Measurements from ENCODE around the gene KRT76. TPM values are rescaled to one million over a fixed set of nuclear protein-coding genes. Genes with fewer than 3 reads are reported as not detected.

The KRT76 gene
- total RNA-seq, 4 donors from 2014 or later, result not detected

DNA sequence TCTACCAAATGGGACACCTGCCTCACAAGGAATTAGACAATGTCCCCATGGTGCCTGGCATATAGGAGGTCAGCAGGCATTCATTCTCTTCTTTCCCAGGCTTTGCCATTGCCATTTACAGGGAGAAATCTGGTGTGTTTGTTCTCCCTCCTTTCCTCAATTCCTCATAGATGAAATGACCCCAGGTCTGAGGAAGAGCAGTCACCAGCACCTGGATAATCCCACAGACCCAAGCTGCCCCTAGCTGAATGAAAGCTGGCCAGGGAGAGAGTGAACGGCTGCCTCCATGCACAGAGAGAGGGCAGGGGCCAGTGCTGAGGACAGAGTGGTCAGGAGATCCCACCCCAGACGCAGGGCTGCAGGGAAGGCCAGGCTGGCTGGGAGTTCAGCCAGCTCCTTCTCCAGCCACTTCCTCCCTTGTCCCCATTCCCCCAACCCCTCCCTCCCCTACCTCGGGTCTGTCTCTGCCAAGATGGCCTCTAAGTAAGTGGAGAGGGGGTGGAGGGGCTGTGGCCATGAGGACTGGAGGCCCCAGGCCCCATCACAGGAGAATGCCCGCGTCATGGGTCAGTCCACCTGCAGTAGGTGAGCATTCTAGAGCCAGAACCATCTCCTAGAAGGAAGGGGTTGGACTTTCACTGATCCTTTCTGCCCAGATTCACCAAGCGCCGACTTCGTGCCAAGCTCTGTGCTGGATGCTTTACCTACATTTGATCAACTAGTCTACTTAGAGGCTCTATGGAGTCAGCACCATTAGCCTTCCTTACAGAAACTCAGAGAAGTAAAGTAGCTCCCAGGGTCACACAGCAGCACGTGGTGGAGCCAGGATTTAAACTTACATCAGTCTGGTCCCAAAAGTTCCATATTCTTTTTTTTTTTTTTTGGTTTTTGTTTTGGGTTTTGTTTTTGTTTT is 38.8 kb upstream of the KRT76 start:
- Histone ChIP-seq H3K4me1 (no peaks in the 10 kb centered on the region), H3K27me3 (no peaks in the 10 kb centered on the region), H3K9me3 (no peaks in the 10 kb centered on the region), H3K27ac (no peak overlapping the region), H3K36me3 (no peaks in the 10 kb centered on the region), H3K4me3 (no peak overlapping the region)
- no peak for TF ChIP-seq POLR2A (IDR thresholded peaks at IDR 0.05)
- intact Hi-C loops (cut with DNase I; ENCODE audit: low total_unique reads), result no loop called here
- no peak for DNase-seq

- H3K27ac ChIP-seq, result no peak overlapping the region
- H3K4me3 ChIP-seq, result no peak overlapping the region
- H3K4me1 ChIP-seq, result no peaks in the 10 kb centered on the region
- no peaks in the 10 kb centered on the region for H3K36me3 ChIP-seq
- H3K27me3 ChIP-seq, result no peaks in the 10 kb centered on the region
- no peak for TF ChIP-seq POLR2A (IDR thresholded peaks at IDR 0.05)
- no peak for TF ChIP-seq CTCF (IDR thresholded peaks at IDR 0.05)
- intact Hi-C loops (cut with DNase I; ENCODE audit: low total_unique reads), result no loop called here
- no peaks in the 10 kb centered on the region for H3K9me3 ChIP-seq
- DNase-seq, result no peak
These were observed 38.0 kb upstream of the KRT76 start for GRCh38 chr12:52815161-52815560.

DNA sequence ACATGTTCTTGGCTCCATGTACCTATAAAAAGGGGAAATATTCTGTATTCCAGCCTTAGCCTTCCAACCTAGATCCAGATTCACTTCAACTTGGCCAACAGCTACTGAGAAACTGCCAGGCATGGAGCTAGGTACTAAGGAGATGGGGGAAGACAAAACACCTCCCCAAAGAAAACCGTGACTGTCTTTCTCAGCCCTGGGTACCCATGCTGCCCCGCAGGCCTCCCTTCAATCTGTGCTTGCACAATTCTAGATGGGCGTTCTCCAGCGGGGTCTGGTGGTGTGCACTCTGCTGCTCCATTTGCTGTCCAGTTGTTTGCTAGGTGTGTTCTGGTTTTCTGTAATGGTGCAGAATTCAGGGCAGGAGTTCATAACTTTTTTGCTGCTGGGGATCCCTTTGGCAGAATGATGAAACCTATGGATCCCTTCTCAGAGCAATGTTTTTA is 37.6 kb upstream of the KRT76 start:
- TF ChIP-seq POLR2A (IDR thresholded peaks at IDR 0.05), result no peak
- TF ChIP-seq CTCF (IDR thresholded peaks at IDR 0.05), result no peak
- Histone ChIP-seq H3K27ac (no peak overlapping the region), H3K27me3 (no peaks in the 10 kb centered on the region), H3K4me1 (no peaks in the 10 kb centered on the region), H3K36me3 (no peaks in the 10 kb centered on the region), H3K9me3 (no peaks in the 10 kb centered on the region), H3K4me3 (no peak overlapping the region)
- intact Hi-C loops (cut with DNase I; ENCODE audit: low total_unique reads), result no loop called here
- no peak for DNase-seq

DNA sequence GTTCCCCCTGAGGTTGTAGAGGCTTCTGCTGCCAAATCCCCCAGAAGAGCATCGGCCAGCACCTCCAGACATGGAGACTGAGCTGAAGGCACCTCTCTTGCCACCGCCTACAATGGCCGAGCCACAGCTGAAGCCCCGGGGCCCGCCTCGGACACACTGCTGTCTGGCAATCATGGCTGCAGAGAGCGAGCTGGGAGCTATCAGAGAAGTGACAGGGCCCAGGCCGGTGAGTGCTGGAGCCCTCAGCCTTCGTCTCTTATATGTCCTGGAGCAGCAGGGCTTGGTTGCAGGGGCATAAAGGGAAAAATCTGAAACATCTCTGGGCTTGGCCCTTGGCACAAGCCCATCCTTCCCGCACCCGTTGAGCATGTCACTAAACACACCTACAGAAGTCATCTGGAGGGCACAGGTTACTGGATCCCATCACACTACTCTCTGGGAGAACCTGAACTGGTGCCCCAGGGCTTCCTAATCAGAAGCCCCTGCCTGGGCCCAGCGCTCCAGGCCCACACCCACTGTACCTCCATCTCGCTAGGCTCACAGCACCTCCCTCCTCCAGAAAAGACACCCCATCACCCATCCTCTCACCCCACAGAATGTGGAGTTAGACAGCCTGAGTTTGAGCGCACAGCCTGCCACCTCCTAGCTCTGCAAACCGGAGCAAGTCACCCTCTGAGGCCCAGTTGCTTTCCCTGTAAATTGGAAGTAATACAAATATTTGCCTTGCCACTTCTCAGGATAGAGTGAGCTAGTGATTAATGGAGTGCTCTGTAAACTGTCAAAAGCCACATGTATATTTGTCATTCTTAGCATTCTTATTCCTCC is 37.0 kb upstream of the KRT76 start, which contains the start of gene KRT4:
KRT4 (minus strand) TSS at position 232 of the 825 bp plus-strand sequence; CDS start at position 174, 58 bp downstream.
- H3K4me1 ChIP-seq, result no peaks in the 10 kb centered on the region
- DNase-seq, result no peak
- TF ChIP-seq CTCF (IDR thresholded peaks at IDR 0.05) (no peak), POLR2A (IDR thresholded peaks at IDR 0.05) (no peak)
- no peak within 1 kb of the TSS for H3K4me3 ChIP-seq
- no peaks in the 10 kb centered on the region for H3K9me3 ChIP-seq
- intact Hi-C loops (cut with DNase I; ENCODE audit: low total_unique reads), result no loop called here
- no peaks in the 10 kb centered on the region for H3K27me3 ChIP-seq
- H3K36me3 ChIP-seq, result no peaks in the 10 kb centered on the region
- no peak within 1 kb of the TSS for H3K27ac ChIP-seq

DNA sequence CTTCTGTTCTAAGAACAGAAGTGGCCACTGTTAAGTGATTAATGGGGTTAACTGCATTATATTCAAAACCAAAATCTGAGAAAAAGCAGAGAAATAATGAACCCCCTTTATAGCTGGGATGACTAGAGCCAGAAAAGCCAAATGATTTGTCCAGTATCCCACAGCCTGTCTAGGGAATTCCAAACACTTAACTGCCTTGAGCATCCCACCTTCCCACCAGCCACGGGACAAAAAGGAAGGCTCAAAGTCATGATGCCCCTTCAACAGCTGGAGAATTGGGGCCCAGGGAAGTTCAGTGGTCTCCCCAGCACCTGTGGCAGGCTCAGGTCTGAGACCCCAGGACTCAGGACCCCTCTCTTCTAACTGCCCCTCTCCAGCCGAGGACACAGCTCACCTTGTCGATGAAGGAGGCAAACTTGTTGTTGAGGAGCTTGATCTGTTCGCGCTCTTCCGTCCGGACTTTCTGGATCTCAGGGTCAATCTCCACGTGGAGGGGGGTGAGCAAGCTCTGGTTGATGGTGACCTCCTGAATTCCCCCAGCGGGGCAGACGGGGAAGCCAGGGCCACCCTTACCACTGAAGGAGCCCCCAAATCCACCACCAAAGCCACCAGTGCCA is 36.2 kb upstream of the KRT76 start:
- intact Hi-C loops (cut with DNase I; ENCODE audit: low total_unique reads), result no loop called here
- H3K27ac ChIP-seq, result no peak overlapping the region
- TF ChIP-seq CTCF (IDR thresholded peaks at IDR 0.05) (no peak), POLR2A (IDR thresholded peaks at IDR 0.05) (no peak)
- DNase-seq, result no peak
- H3K36me3 ChIP-seq, result no peaks in the 10 kb centered on the region
- no peaks in the 10 kb centered on the region for H3K4me1 ChIP-seq
- H3K4me3 ChIP-seq, result no peak overlapping the region
- no peaks in the 10 kb centered on the region for H3K9me3 ChIP-seq
- no peaks in the 10 kb centered on the region for H3K27me3 ChIP-seq

Data from uterus (tissue), 4 donors.